ENCODE data around the gene TSPEAR.

TSPEAR gene

DNA sequence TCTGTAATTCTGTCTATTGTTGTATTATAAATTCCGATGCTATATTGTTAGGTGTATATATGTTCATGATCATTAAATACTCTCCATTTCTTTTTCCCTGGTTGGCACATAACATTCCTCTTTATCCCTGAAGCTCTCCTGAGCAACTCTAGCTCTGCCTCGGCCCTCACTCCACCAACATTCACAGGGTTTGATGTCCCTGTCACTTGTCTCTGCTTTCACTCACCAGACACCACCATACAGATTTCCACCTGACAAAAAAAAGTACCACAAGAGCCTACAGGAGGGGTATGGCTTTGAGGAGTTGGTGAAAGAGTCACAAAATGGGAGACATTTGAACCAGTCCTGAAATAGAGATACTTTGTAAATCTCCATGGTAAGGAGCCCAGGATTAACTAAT is 8.8 kb upstream of the TSPEAR start:
- no peak for DNase-seq (ENCODE audit: low spot score)

DNA sequence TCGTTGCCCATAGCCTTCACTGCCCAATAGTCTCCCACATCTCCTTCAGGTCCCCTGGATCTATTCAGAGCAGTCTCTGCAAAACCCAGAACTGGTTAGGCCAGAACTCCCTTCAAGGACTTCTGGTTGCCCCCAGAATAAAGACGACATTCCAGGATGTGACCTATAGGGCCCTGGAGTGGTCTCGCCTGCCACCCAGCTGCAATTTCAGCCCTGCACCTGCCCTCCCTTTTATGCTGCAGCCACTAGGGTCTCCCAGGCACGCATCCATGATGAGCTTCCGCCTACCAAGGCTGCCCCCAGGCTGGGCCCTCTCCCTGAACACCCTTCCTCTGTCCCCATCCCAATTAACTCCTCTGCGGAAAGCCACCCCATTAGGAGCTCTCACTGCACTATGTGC is 7.2 kb upstream of the TSPEAR start:
- DNase-seq (ENCODE audit: low spot score), result no peak

DNA sequence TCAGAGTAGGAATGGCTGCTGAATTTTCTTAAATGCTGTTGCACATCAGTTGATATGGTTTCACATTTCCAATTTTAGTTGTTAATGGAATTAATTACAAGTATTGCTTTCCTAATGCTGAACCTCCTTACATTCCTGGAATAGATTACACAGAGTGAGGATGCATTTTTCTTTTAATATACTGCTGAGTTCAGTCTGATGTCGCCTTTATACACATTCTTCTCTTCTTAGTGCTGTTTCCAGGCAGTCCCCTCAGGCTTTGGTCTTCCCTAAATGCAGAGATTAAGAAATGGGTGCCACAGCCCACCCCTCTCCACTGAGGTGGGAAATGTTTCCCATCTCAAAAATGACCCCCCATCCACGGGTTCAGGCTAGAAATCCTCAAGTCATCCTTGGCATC is 6.7 kb upstream of the TSPEAR start:
- no peak for DNase-seq (ENCODE audit: low spot score)

DNA sequence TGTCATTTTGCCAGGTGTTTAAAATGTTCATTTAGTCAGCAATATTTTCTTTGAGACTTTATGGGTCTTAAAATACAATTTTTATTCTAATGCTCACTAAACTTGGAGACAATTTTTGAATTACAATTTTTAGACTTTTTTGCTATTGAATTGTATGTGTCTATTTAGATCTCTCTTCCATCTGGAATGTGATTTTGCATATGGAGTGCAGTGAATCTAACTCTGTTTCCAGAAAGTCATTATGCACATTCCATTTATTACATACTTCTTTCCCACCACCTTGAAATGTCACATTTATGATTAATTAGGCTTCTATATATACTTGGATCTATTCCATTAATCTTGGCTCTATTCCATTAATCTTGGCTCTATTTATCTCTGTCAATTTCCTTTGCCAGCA is 5.6 kb upstream of the TSPEAR start:
- DNase-seq (ENCODE audit: low spot score), result no peak

DNA sequence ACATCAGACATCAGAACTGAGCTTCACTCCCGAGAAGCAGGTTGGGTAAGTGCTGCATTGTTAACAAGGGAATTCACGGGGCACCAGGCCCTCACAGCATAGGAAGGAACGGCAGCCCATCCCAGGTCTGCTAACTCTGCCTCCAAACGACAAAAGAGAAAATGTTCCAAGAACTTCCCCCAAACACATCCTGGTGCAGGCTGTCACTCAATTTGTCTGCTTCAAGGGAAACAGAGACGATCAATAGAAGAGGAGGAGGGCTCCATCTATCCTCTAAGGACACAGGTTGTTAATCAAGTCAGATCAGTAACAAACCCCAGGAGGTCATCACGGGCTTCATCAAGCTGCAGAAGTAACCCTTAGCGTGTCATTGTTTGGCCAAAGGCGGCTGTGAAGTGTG is 3.5 kb upstream of the TSPEAR start:
- no peak for DNase-seq (ENCODE audit: low spot score)

DNA sequence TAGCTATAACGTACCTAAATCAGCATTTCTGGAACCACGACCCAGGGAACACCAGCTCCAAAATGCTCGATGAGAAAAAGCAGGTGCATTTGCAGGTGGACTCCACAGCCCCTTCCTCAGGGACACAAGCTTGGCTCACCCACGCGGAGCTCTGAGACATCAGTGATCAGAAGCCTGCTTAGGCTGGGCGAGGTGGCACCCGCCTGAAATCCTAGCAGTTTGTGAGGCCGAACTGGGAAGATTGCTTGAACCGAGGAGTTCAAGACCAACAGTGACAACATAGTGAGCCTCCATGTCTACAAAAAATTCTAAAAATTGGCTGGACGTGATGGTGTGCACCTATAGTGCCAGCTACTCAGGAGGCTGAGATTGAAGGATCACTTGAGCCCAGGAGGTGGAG is 2.5 kb upstream of the TSPEAR start:
- no peak for DNase-seq (ENCODE audit: low spot score)

DNA sequence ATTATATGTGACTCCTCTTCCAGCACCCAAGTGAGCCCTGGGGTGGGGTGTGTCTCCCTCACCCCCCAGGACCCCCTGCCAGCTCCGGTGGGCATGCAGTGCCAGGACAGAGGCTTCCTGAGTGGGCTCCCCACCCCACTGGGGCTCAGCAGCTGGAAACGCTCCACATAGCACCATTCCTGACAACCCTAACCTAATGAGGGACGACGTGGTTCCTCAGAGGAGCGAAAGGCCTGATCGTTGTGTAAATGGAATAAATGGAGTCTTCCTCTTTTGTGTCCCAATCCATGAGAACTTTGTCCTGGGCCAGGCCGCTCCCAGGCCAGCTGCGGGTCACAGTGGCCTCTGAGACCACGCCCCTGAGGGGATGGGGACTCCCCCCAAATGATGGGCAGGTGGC is 1.8 kb upstream of the TSPEAR start:
- DNase-seq (ENCODE audit: low spot score), result no peak

DNA sequence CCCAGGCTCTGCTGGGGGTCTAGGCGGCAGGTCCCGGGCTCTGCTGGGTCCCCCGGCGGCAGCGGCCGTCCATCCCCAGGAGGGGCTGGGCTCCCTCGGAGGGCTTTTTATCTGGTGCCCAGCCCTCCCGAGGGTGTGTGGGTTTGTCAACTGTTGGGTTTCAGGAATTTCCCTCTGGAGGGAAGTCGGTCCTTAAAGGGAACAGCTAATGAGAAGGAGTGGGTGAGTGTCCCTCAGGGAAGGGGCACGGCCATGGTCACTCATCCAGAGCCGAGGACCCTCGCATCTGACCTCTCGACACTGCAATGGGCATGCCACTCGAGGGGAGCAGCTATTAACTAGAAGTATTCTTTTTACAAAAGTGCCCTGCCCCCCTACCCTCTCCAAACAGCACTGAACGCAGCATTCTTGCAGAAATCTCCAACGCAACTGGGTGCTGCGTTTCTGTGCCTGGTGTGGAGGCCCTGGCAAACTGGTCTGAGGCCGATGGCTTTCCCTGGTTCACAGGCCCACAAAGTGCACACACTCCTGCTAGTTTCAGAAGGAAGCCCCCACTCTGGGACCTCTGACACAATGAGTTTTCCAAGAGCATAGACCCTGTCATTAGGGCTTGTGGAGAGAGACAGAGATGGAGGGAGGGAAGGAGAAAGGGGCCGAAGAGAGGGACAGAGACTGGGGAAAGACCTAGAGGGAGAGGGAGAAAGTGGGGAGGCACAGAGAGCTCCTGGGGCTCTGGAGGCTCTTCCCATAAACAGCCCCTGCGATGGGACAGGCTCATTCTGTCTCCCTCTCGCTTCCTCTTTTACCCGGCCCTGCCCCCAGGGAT is 1.0 kb upstream of the TSPEAR start:
- DNase-seq (ENCODE audit: low spot score), result no peak

DNA sequence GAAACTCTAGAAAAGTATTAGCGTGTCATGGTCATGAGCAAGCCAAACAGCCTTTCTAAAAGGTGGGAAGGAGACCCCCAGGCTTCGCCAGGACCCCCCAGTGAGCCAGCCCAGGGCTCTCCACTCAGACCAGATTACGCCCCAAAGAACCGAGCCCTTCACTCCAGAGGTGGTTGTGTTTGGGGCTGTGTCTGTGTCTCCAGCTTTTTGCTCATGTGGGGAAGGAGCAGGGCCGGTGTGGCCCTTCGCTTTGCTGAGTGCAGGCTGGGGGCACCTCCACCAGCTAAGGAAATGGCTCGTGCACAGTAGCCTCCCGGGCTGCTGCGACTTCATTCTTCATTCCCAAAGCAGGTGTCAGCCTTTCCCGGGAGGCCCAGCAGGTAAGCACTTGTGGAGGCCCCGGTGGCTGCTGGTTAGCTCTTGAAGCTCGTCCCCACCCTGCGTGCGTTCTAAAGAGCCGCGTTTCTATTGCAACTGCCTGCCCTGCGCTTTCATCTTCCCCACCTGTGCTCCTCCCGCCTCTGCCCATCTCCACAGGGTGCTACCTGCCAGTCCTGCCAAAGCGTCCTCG is 531 bp downstream of the TSPEAR start:
- DNase-seq (ENCODE audit: low spot score), result no peak

DNA sequence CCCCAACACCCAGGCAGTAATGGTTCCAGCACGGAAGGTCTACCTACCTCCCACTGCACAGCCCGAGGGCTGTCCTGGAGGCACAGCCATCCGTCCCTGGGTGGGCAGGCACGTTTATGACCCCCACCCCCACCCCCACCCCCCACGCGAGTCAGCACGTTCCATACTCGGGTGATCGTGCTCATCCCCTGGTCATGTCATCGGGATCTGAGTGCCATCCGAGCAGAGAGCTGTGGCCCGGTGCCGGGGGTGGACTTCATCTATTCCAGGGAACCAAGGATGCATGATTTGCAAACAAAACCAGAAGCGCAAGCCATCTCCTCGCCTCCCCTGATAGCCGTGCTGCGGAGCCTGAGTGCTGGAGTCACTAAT is 1.1 kb downstream of the TSPEAR start:
- no peak for DNase-seq (ENCODE audit: low spot score)

DNA sequence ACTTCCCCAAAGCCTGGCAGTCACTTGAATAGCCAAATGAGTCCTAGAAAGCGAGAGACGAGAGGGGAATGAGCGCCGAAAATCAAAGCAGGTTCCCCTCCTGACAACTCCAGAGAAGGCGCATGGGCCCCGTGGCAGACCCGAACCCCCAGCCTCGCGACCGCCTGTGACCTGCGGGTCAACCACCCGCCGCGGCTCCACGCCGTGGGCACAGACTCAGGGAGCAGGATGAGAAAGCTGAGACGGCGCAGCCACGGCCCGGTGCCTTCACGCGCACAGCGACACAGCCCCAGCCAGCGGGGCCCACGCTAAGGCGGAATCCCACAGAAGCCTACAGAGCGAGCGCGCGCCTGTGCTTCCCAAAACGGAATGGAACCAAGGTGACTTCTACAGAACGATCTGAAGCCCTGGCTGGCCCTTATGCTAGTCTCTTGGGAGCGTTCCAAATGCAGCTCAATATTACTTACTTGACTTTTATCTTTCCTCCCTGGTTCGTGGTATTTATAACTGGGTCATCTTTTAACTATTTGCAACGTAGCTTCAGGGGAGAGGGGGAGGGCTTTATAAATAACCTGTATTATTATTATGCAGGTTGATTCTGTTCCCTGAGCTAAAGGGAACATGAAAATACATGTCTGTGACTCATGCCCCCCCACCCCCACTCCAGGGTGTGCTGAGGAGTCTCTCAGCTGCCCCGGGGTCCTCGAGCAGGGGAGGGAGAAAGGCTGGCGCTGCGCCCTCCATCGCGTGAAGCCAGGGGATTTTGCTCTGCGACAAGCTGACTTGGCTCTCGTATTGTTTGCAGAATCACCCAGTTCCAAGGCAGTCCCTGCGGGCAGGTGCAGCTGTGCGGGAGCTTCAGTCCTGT is 1.7 kb downstream of the TSPEAR start:
- no peak for DNase-seq (ENCODE audit: low spot score)

DNA sequence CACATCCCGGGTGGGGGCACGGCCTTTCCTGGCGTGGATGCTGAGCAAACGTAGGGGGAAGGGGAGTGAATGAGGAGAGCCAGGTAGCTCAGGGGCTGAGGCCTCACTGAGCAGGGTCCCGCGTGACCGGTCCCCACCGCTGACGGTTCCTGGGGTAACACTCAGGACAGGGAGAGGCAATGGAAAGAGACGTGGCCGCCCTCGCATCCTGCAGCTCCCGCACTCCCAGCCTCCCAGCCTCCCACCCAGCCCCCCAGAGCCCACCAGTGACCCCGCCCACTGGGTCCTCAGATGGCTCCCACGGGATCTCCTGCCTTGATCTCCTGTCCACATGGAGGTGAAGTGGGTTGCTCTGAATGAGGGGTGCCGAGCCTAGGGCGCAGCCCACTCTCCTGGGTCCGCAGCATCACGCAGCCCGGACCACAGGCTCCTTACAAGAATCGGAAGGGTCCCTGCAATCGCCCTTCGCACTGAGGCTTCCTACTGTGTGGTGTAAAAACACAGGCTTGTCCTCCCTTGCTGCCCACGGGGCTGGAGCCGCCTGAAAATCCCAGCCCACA is 2.4 kb downstream of the TSPEAR start:
- no peak for DNase-seq (ENCODE audit: low spot score)

DNA sequence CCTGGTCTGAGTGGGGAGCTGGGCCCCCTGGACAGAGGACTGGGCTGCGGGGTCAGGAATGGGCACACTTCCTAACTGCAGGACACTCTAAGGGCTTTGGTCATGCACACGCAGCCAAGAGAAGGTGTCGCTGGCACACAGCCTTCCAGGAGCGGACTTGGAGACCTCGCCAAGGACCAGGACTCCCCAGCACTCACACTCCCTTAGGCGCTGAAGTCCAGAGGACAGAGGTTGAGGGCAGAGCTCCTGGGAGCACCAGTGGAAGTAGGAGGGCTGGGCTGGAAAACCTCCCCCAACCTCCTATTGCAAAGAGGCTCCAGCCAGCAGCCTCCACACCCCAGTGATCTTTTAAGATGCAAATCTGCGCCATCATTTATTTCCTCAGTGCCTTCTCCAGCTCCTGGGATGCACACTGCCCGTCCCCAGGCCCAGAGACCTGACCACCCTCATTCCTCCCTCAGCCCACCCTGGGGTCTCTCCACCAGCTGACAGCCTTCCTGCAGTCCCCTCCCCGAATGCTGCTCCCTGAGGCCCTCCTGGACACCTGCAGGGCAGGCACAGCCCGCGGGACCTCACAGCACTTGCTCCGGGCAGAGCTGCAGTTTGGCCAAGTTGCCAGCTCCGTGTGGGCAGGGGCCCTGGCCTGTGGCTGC is 3.0 kb downstream of the TSPEAR start:
- DNase-seq (ENCODE audit: low spot score), result no peak

DNA sequence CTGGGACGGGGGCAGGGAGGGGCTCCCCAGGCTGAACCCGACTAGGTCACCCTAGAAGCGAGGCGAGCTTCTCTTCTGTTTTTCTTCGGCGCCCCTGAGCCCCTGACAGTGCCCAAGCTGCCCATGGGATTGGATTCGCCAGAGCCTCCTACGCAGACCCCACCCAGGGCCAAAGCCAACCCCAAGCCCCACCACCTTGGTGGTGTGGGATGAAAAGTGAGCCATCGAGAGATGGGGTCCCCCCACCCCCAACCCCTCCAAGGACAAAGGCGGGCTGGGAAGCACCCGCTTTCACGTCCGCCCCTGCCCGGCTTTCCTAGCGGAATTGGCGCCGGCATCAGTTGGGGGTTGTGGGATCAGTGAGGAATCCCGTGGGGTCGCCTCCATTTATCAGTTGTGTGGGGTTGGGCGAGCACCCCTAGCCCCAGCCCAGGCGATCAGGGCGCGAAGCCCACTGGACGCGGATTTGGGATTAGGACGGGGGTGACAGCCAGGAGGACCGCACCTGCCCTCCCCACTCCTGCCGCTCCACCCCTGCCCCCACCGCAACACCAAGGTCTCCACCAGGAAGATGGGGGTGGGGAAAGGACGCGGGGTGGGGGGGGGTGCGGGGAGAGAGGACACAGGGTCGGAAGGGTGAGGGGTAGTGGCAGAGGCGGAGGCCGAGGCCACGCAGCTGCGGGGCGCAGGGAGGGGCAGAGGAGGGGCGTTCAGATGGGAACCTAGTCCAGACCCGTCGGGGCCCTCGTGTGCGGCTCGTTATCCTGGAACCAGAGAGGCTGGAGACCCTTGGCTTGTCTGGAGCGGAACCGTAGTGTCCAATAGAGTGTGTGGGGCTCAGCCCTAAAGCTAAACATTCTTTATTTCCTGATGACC is 4.4 kb downstream of the TSPEAR start:
- no peak for DNase-seq (ENCODE audit: low spot score)

DNA sequence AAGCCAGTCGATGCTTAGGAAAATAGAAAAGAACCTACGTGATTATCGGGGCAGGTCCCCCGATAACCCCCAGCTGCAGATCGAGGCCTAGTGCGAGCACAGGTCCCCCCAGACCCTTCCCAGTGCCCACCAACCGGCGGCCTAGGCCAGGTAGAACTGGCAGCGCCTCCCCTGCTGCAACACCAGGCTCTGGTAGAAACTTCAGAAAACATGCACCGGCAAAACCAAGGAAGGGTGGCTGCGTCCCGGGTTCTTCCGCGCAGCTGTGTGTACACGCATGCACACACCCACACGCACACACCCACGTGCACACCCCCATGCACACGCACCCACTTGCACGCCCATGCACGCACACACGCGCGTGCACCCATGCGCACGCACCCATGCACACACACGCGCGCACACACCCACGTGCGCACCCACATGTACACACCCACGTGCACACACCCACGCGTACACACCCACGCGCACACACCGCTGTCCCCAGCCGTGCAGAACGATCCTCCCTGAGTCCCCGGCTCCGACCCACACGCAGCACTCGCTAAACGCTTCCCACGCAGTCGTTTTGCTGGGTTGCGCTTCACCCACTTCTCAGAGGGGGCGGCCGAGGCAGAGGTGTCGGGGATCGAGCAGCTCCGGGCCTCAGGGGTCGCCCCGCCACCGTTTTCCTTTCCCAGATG is 5.2 kb downstream of the TSPEAR start:
- no peak for DNase-seq (ENCODE audit: low spot score)

DNA sequence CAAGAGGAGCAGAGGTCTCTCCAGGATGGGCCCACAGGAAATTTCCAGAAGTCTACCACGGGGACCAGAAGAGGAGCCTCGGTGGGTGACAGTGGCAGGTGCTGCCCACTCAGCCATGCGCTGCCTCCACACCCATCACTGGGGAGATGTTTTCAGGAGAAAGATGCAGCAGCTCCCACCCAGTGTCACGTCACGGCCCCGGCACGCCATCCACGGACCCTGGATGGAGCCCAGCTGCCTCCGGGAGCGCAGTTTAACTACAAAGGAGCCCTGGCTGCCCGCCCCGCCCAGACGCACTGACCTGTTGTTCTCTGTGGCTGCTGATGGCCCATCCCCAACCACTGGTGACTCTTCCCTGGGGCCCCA is 6.8 kb downstream of the TSPEAR start:
- DNase-seq (ENCODE audit: low spot score), result no peak

DNA sequence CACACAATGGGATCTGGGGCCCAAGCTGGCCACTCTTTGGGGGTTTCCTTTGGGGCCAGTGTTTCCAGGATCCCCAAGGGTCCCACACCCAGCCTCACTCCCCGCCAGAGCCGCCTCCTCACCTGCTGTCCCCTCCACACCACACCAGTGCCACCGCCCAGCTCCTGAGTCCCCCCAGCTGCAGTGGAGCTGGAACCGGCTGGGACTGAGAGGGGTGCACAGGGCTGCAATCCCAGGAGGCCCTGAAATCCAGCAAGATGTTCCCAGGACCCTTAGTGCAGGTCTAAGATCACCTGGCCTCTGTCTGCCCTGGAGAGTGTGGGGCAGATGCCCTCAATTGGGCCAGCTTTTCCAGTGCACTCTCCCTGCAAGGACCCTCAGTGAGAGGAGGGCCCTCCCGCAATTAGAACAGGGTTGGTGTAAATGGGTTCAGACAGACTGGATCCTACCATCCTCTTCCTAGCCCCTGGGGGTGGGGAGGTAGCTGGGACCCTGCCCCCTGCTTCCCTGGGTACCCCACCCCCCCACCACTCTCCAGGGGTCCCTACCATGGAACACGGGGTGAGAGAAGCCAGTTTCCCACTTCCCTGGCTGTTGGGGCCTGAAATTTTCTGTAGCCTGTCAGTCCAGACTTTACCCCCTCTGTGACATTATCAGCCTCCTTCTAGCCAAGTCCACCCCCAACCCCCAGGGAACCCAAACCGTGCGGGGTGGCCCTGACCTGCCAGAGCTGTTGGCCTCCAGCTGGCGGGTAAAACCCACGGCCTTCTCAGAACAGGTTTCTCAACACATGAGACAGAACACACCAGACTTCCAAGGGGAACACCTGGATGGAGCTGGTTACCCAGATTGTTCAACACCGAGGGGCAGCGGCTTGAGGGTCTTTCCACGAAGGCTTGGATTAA is 7.4 kb downstream of the TSPEAR start:
- DNase-seq (ENCODE audit: low spot score), result no peak

DNA sequence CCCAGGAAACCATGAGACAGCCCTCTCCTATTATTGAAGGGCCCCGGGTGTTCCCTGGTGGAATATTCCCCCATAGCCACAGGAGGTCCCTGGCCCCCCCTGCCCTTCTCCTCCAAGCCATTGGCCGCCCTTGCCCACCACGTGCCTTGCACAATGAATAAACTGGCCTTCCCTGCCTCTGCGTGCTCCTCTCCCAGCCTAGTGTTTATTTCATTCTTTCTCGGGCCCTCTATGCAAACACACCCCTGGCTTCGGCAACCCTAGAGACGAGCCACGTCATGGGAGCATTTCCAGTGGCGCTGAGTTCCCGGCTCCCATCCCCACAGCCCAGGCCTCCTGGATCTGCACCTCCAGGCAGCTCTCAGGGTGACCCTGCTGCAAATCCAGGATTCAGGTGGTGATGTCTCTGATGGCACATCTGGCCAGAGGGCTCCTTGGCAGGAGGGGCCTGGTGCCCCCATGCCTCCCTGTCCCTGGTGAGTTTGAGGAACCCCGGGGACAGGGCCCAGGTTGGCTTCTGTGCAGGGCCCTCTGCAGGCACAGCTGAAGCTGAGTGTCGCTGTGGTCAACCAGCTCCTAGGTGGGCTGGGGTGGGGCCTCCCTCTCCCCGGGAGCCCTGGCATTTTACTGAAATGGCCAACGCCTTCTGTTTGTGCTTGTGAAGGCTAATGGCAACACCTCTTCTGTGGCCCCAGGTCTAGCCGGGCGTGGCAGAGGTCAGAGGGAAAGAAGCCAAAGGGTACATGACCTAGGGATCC is 8.2 kb downstream of the TSPEAR start:
- no peak for DNase-seq (ENCODE audit: low spot score)
